HEK293T (cell line): ENCODE data around the gene B4GALNT1.

Experiments used
- CTCF ChIA-PET: fragments of 350-600 bp; formaldehyde crosslinking; extraction: SDS; loops from one replicate; lab custom pipeline; 2021; ENCODE audit warnings: antibody characterized with exemption, inconsistent platforms; lab: Yijun Ruan, JAX
- POLR2A ChIA-PET: fragments of 350-600 bp; formaldehyde crosslinking; extraction: SDS; loops from one replicate; lab custom pipeline; 2020; ENCODE audit warnings: antibody characterized with exemption, inconsistent platforms; lab: Yijun Ruan, JAX
- DNase-seq: peaks from one replicate; pipeline ENCODE4 v3.0.0; 2012; ENCODE audit warnings: mixed read lengths; ENCODE audit errors: extremely low spot score
- ARNT ChIP-seq: fragments of 450-650 bp; IDR thresholded peaks from 2 replicates; pipeline ENCODE4 v1.6.1; 2017; ENCODE audit warnings: mild to moderate bottlenecking
- BHLHE40 ChIP-seq: fragments of 450-650 bp; IDR thresholded peaks from 2 replicates; pipeline ENCODE4 v1.6.1; 2016; ENCODE audit warnings: mild to moderate bottlenecking, moderate library complexity, borderline replicate concordance
- CTBP1 ChIP-seq: fragments of 450-650 bp; IDR thresholded peaks from 2 replicates; pipeline ENCODE4 v1.6.1; 2016; ENCODE audit warnings: borderline replicate concordance
- ELF4 ChIP-seq: fragments of 450-650 bp; IDR thresholded peaks from 2 replicates; pipeline ENCODE4 v1.6.1; 2017; ENCODE audit warnings: antibody characterized with exemption
- FOXA1 ChIP-seq: fragments of 450-650 bp; IDR thresholded peaks from 2 replicates; pipeline ENCODE4 v1.6.1; 2016; ENCODE audit warnings: mild to moderate bottlenecking
- FOXK2 ChIP-seq: fragments of 450-650 bp; IDR thresholded peaks from 2 replicates; pipeline ENCODE4 v1.6.1; 2016; ENCODE audit warnings: mild to moderate bottlenecking
- FOXM1 ChIP-seq: fragments of 450-650 bp; IDR thresholded peaks from 2 replicates; pipeline ENCODE4 v1.6.1; 2017; ENCODE audit warnings: mild to moderate bottlenecking, borderline replicate concordance
- HDGF ChIP-seq: fragments of 450-650 bp; IDR thresholded peaks from 2 replicates; pipeline ENCODE4 v1.6.1; 2017; ENCODE audit warnings: antibody characterized with exemption, borderline replicate concordance
- L3MBTL2 ChIP-seq: fragments of 450-650 bp; conservative IDR thresholded peaks from 2 replicates; pipeline ENCODE4 v1.6.1; 2016; ENCODE audit warnings: mild to moderate bottlenecking
- LEF1 ChIP-seq: fragments of 450-650 bp; IDR thresholded peaks from 2 replicates; pipeline ENCODE4 v1.6.1; 2017; ENCODE audit warnings: mild to moderate bottlenecking, borderline replicate concordance
- NFRKB ChIP-seq: fragments of 450-650 bp; IDR thresholded peaks from 2 replicates; pipeline ENCODE4 v1.6.1; 2016; ENCODE audit warnings: mild to moderate bottlenecking, moderate library complexity
- SP1 ChIP-seq: fragments of 450-650 bp; IDR thresholded peaks from 2 replicates; pipeline ENCODE4 v1.6.1; 2017
- SUZ12 ChIP-seq: fragments of 450-650 bp; IDR thresholded peaks from 2 replicates; pipeline ENCODE4 v1.6.1; 2016; ENCODE audit warnings: mild to moderate bottlenecking
- TARDBP ChIP-seq: fragments of 450-650 bp; IDR thresholded peaks from 2 replicates; pipeline ENCODE4 v1.6.1; 2016
- ZNF384 ChIP-seq: fragments of 450-650 bp; IDR thresholded peaks from 2 replicates; pipeline ENCODE4 v1.6.1; 2016
- TF ChIP-seq, protein P1 (sequence below): fragments of 450-650 bp; IDR thresholded peaks from 2 replicates; pipeline ENCODE4 v1.6.1; 2016

The B4GALNT1 gene

GRCh38 chr12:57624441-57625220 is 8.4 kb downstream of the B4GALNT1 start:
- DNase-seq: no peak
- no peak for TF ChIP-seq HDGF
- no peak for TF ChIP-seq FOXK2
- TF ChIP-seq ZNF384: no peak
- TF ChIP-seq SUZ12: no peak
- TF ChIP-seq TARDBP: no peak
- TF ChIP-seq L3MBTL2: no peak
- no peak for TF ChIP-seq SP1
- TF ChIP-seq LEF1: no peak
- no peak for TF ChIP-seq BHLHE40
- TF ChIP-seq FOXA1: no peak
- TF ChIP-seq, protein P1, sequence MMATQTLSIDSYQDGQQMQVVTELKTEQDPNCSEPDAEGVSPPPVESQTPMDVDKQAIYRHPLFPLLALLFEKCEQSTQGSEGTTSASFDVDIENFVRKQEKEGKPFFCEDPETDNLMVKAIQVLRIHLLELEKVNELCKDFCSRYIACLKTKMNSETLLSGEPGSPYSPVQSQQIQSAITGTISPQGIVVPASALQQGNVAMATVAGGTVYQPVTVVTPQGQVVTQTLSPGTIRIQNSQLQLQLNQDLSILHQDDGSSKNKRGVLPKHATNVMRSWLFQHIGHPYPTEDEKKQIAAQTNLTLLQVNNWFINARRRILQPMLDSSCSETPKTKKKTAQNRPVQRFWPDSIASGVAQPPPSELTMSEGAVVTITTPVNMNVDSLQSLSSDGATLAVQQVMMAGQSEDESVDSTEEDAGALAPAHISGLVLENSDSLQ: no peak
- no peak for TF ChIP-seq ARNT
- no peak for TF ChIP-seq NFRKB
- no peak for TF ChIP-seq FOXM1
- no peak for TF ChIP-seq CTBP1
- TF ChIP-seq ELF4: no peak
- ChIA-PET POLR2A (no interaction called here), CTCF (interaction anchor here (1.7 kb wide), 1 partner anchor 41 kb away, joined by 12 read pairs; no protein-coding TSS in a partner anchor)

GRCh38 chr12:57623811-57624390 is 9.1 kb downstream of the B4GALNT1 start:
- POLR2A ChIA-PET: no interaction called here
- DNase-seq: no peak
- CTCF ChIA-PET: interaction anchor here (1.7 kb wide), 1 partner anchor 40 kb away, joined by 12 read pairs; no protein-coding TSS in a partner anchor
- TF ChIP-seq L3MBTL2 (no peak), TARDBP (no peak), BHLHE40 (no peak), NFRKB (no peak), FOXM1 (no peak), ELF4 (no peak), ZNF384 (no peak), SUZ12 (no peak), SP1 (no peak), LEF1 (no peak), CTBP1 (no peak), HDGF (no peak), ARNT (no peak), FOXK2 (no peak), FOXA1 (no peak)
- TF ChIP-seq, protein P1: no peak

- CTCF ChIA-PET: interaction anchor here (1.1 to 1.7 kb wide), 3 partner anchors 10 to 40 kb away, joined by 3 to 12 read pairs (median 9); no protein-coding TSS in a partner anchor
- no peak for DNase-seq
- POLR2A ChIA-PET: interaction anchor here (1.1 kb wide), 1 partner anchor 19 kb away, joined by 3 read pairs; no protein-coding TSS in a partner anchor
- TF ChIP-seq BHLHE40 (no peak), HDGF (no peak)
Observed at GRCh38 chr12:57623385-57623784, 9.6 kb downstream of the B4GALNT1 start.

GRCh38 chr12:57622293-57623245 is 10.4 kb downstream of the B4GALNT1 start:
- TF ChIP-seq, protein P1: no peak
- TF ChIP-seq ELF4: no peak
- ChIA-PET POLR2A (interaction anchor here (1.1 kb wide), 1 partner anchor 19 kb away, joined by 3 read pairs; no protein-coding TSS in a partner anchor), CTCF (interaction anchor here (0.6 to 1.5 kb wide), 6 partner anchors 9 to 39 kb away, joined by 3 to 9 read pairs (median 4); no protein-coding TSS in a partner anchor)
- DNase-seq: no peak

DNA sequence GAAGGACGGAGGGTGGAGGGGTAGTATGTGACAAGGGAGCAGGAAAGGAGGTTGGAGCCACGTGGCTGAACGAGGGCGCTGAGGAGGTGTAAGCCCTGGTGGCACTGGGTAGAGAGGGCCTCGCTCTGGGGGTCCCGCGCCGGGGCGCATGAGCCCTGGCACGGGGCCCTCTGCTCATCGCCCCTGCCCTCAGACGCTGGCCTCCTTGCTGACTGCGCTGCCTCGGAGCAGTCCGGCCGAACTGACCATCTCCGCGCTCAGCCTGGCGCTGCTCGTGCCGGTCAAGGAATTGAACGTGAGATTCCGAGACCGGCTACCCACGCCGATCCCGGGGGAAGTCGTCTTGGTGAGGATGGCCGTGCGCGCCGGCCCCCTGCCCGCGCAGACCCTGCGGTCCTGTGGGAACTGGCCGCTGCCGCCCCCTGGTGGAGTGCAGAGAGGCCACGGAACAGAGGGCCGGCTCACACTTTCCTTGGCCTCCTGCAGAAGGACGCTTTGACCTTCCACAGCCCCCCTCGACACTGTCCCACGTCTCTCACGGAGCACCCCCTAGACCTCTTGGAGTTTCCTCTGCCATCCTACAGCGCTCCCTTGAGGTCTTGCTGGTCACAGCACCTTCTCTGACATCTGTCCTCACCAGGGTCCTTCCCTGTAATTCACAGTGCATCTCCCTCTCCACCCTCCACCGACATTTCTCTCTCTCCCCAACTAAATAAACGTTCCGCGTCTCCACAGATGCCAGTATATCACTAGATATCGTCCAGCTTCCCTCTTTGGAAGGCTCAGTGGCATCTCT is 11.3 kb downstream of the B4GALNT1 start:
- ChIA-PET CTCF (interaction anchor here (0.6 to 2.6 kb wide), 7 partner anchors 9 to 38 kb away, joined by 3 to 22 read pairs (median 4); partner anchors contain the start of gene ARHGEF25), POLR2A (no interaction called here)
- peak; percentile 85 for DNase-seq
- TF ChIP-seq HDGF (no peak), LEF1 (no peak), ZNF384 (no peak), BHLHE40 (no peak), ELF4 (no peak), FOXA1 (no peak), FOXM1 (no peak), SP1 (no peak)
- TF ChIP-seq, protein P1: no peak
